ENCODE results near the gene KIF27.
"Not testable (repeated sequence)": the region's sequence is repeated elsewhere in the genome, so short reads cannot be mapped to it uniquely, and the experiment has no call there.

KIF27 gene

GRCh38 chr9:83920927-83921707 is at the start of gene KIF27:
Gene KIF27 (minus strand): TSS chr9:83921432. CDS start chr9:83915591, 5,841 bp downstream.
- peak; percentile 90 for DNase-seq (ENCODE audit: low read depth, low spot score)

GRCh38 chr9:83969602-83970001 is 48.4 kb upstream of the KIF27 start:
- DNase-seq (ENCODE audit: low read depth, low spot score), result no peak

- no peak for DNase-seq (ENCODE audit: low read depth, low spot score)
Observed at GRCh38 chr9:83967073-83967472, 45.8 kb upstream of the KIF27 start.

- no peak for DNase-seq (ENCODE audit: low read depth, low spot score)
Observed at GRCh38 chr9:83966209-83966582, 45.0 kb upstream of the KIF27 start.

GRCh38 chr9:83965350-83966208 is 44.3 kb upstream of the KIF27 start:
- no peak for DNase-seq (ENCODE audit: low read depth, low spot score)

GRCh38 chr9:83964973-83965349 is 43.7 kb upstream of the KIF27 start:
- DNase-seq (ENCODE audit: low read depth, low spot score), result no peak

- DNase-seq (ENCODE audit: low read depth, low spot score), result no peak
Observed at GRCh38 chr9:83962165-83962564, 40.9 kb upstream of the KIF27 start.

GRCh38 chr9:83960991-83961390 is 39.8 kb upstream of the KIF27 start:
- DNase-seq (ENCODE audit: low read depth, low spot score), result no peak

GRCh38 chr9:83959061-83959460 is 37.8 kb upstream of the KIF27 start:
- peak; percentile 78 for DNase-seq (ENCODE audit: low read depth, low spot score)

GRCh38 chr9:83957248-83957513 is 35.9 kb upstream of the KIF27 start:
- DNase-seq (ENCODE audit: low read depth, low spot score), result no peak

GRCh38 chr9:83956436-83957247 is 35.4 kb upstream of the KIF27 start:
- no peak for DNase-seq (ENCODE audit: low read depth, low spot score)

GRCh38 chr9:83956086-83956435 is 34.8 kb upstream of the KIF27 start:
- DNase-seq (ENCODE audit: low read depth, low spot score), result no peak

GRCh38 chr9:83948096-83948495 is 26.9 kb upstream of the KIF27 start:
- not testable (repeated sequence) for DNase-seq (ENCODE audit: low read depth, low spot score)

GRCh38 chr9:83940590-83941303 is 19.5 kb upstream of the KIF27 start:
- no peak for DNase-seq (ENCODE audit: low read depth, low spot score)

- DNase-seq (ENCODE audit: low read depth, low spot score), result no peak
Observed at GRCh38 chr9:83937861-83938455, 16.7 kb upstream of the KIF27 start.

GRCh38 chr9:83936523-83936922 is 15.3 kb upstream of the KIF27 start:
- DNase-seq (ENCODE audit: low read depth, low spot score), result no peak

GRCh38 chr9:83935276-83935935 is 14.2 kb upstream of the KIF27 start:
- no peak for DNase-seq (ENCODE audit: low read depth, low spot score)

- no peak for DNase-seq (ENCODE audit: low read depth, low spot score)
Observed at GRCh38 chr9:83934569-83935275, 13.5 kb upstream of the KIF27 start.

GRCh38 chr9:83933790-83934189 is 12.6 kb upstream of the KIF27 start:
- DNase-seq (ENCODE audit: low read depth, low spot score), result no peak

- no peak for DNase-seq (ENCODE audit: low read depth, low spot score)
Observed at GRCh38 chr9:83932851-83933250, 11.6 kb upstream of the KIF27 start.

Data from brain pericyte (primary cell).